Measurements from ENCODE around the gene RXRA. TPM values are rescaled to one million over a fixed set of nuclear protein-coding genes. Genes with fewer than 3 reads are reported as not detected.

RXRA gene
- total RNA-seq, 1 experiment from 2014 or later: 29.9 TPM

DNA sequence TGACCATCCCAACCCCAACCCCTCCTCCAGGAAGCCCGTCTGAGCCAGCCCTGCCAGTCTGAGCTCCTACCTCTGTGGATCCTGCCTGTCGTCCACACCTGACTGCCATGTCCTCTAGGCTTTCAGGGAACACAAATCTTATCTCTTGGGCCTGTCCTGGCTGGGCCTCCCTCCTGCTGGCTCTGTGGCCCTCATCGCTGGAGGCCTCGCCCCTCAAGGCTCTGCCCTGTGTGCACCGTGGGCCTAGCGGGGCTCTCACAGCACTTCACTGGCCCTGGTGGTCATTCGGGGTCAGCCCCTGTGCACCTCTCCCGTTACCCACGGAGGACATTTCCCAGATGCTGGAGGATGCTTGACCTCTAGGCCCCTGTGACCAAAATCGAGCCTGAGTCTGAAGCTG is 133.3 kb downstream of the RXRA start:
- Histone ChIP-seq H2AFZ (ENCODE audit: low read length) (no peak overlapping the region), H2BK12ac (ENCODE audit: insufficient read length, low read depth, low read length) (no peak overlapping the region), H3K9me3 (ENCODE audit: control insufficient read depth, low read depth, low read length) (no peaks in the 10 kb centered on the region), H3K23me2 (ENCODE audit: insufficient read length, low read depth, low read length, poor library complexity, severe bottlenecking) (no peaks in the 10 kb centered on the region), H4K5ac (ENCODE audit: insufficient read length, low read depth, low read length) (no peak overlapping the region), H2BK15ac (ENCODE audit: low read depth, low read length) (no peak overlapping the region), H3T11ph (ENCODE audit: low read length) (no peak overlapping the region), H4K8ac (replicated peaks; ENCODE audit: insufficient read length, low read depth, low read length) (no peak overlapping the region), H3K14ac (ENCODE audit: insufficient read depth, low read length) (no peak overlapping the region; the same call in 1 of the 2 replicates), H3K56ac (ENCODE audit: insufficient read length, low read depth, low read length) (no peak overlapping the region), H3K4ac (ENCODE audit: low read depth, low read length) (no peak overlapping the region), H2AK5ac (ENCODE audit: insufficient read length, low read length) (no peak overlapping the region), H3K4me2 (ENCODE audit: insufficient read depth, insufficient read length, low read length) (no peak overlapping the region), H3K4me1 (ENCODE audit: insufficient read depth, low read length) (no peaks in the 10 kb centered on the region), H3K18ac (ENCODE audit: insufficient read length, low read depth, low read length) (no peak overlapping the region), H3K79me1 (ENCODE audit: insufficient read depth, low read depth, low read length, poor library complexity, severe bottlenecking) (no peaks in the 10 kb centered on the region), H2BK5ac (ENCODE audit: insufficient read length, low read length) (no peak overlapping the region), H3K23ac (ENCODE audit: insufficient read length, low read depth, low read length) (no peak overlapping the region), H4K91ac (ENCODE audit: insufficient read length, low read depth, low read length) (no peak overlapping the region), H3K9ac (ENCODE audit: extremely low read depth, insufficient read length, low read length) (no peak overlapping the region), H3K27ac (ENCODE audit: insufficient read length, low read depth, low read length) (no peak overlapping the region), H4K20me1 (ENCODE audit: control insufficient read depth, insufficient read depth, insufficient read length) (no peaks in the 10 kb centered on the region), H3K79me2 (ENCODE audit: insufficient read depth, low read length) (no peaks in the 10 kb centered on the region), H2BK20ac (ENCODE audit: low read depth, low read length, poor library complexity, severe bottlenecking) (no peak overlapping the region), H3K27me3 (ENCODE audit: insufficient read depth, low read length) (no peaks in the 10 kb centered on the region), H2BK120ac (ENCODE audit: low read depth, low read length, poor library complexity, severe bottlenecking) (no peak overlapping the region)
- WGBS (ENCODE audit: extremely low coverage, insufficient read length, low lambda C conversion rate): no CpG with 5 or more reads among the region's 10 CpGs
- no peak overlapping the region for H3K27ac Mint-ChIP-seq
- H3K9me3 Mint-ChIP-seq: no peaks in the 10 kb centered on the region
- no peaks in the 10 kb centered on the region; the same call in 1 of the 2 replicates for H3K27me3 Mint-ChIP-seq (ENCODE audit: low read depth)
- peaks cover 0 to 4% of the 10 kb centered on the region in 2 experiments; a peak in 2 of 4 replicates for H3K4me1 Mint-ChIP-seq
- H3K4me3 Mint-ChIP-seq: no peak overlapping the region
- no peaks in the 10 kb centered on the region for H3K36me3 Mint-ChIP-seq (ENCODE audit: insufficient read depth in 1 of 3, low read depth in 3 of 3)
- DNase-seq: no peak
- TF ChIP-seq CTCF (conservative IDR thresholded peaks at IDR 0.05): no peak
